Activated CD4-positive, alpha-beta memory T cell treated with anti-CD3 and anti-CD28 coated beads for 36 hours (primary cell): ENCODE results near the gene MRPS22. TPM values are rescaled to one million over a fixed set of nuclear protein-coding genes. Genes with fewer than 3 reads are reported as not detected.

Source experiments
- CTCF ChIA-PET: fragments of 350-600 bp; sonication (Branson Sonifier 250); formaldehyde crosslinking; loops from one replicate; lab custom pipeline; 2021; ENCODE audit warnings: antibody characterized with exemption, inconsistent platforms; lab: Charles Lee
- POLR2A ChIA-PET: fragments of 350-600 bp; sonication (Branson Sonifier 250); formaldehyde crosslinking; loops from one replicate; lab custom pipeline; 2021; ENCODE audit warnings: antibody characterized with exemption; lab: Charles Lee
- DNase-seq: peaks from one replicate; pipeline ENCODE4 v3.0.0-alpha.2; 2020
- H3K27ac Mint-ChIP-seq: one replicate; pipeline ENCODE4 v1.8.0; 2021; ENCODE audit warnings: mixed read lengths
- H3K27me3 Mint-ChIP-seq: one replicate; pipeline ENCODE4 v1.8.0; 2021; ENCODE audit warnings: mixed read lengths
- H3K36me3 Mint-ChIP-seq: one replicate; pipeline ENCODE4 v1.8.0; 2021; ENCODE audit warnings: mixed read lengths
- H3K4me1 Mint-ChIP-seq: one replicate; pipeline ENCODE4 v1.8.0; 2021; ENCODE audit warnings: low read depth, mixed read lengths
- H3K4me3 Mint-ChIP-seq: one replicate; pipeline ENCODE4 v1.8.0; 2021; ENCODE audit warnings: mild to moderate bottlenecking, mixed read lengths
- H3K9me3 Mint-ChIP-seq: one replicate; pipeline ENCODE4 v1.8.0; 2021; ENCODE audit warnings: mixed read lengths
- intact Hi-C: fragments of 100-400 bp; cut with micrococcal nuclease; formaldehyde crosslinking; loops from one replicate; pipeline ENCODE4 v1.15.1; 2023
- total RNA-seq, 2 experiments: library from RNA; stranded (reverse); gene quantifications; one replicate each; pipeline ENCODE4 v1.2.3, GENCODE V29; 2021

Gene MRPS22
- total RNA-seq, 2 experiments from 2014 or later = 49.9 to 50.2 TPM

GRCh38 chr3:139317215-139317614, 26.6 kb upstream of the MRPS22 start:
- ChIA-PET POLR2A (no interaction called here), CTCF (interaction anchor here (1.1 kb wide), 1 partner anchor 381 kb away, joined by 3 read pairs; no protein-coding TSS in a partner anchor)
- DNase-seq = no peak
- H3K4me3 Mint-ChIP-seq = no peak overlapping the region
- no peaks in the 10 kb centered on the region for H3K9me3 Mint-ChIP-seq
- intact Hi-C loops = no loop called here
- no peak overlapping the region for H3K27ac Mint-ChIP-seq
- no peaks in the 10 kb centered on the region for H3K36me3 Mint-ChIP-seq
- peaks cover 6% of the 10 kb centered on the region for H3K27me3 Mint-ChIP-seq
- H3K4me1 Mint-ChIP-seq = no peaks in the 10 kb centered on the region

GRCh38 chr3:139317660-139318430, 26.0 kb upstream of the MRPS22 start:
- intact Hi-C loops = no loop called here
- Mint-ChIP-seq H3K9me3 (no peaks in the 10 kb centered on the region), H3K36me3 (no peaks in the 10 kb centered on the region), H3K27me3 (peaks cover 6% of the 10 kb centered on the region), H3K4me1 (no peaks in the 10 kb centered on the region), H3K27ac (no peak overlapping the region), H3K4me3 (no peak overlapping the region)
- DNase-seq = no peak
- POLR2A ChIA-PET = no interaction called here
- CTCF ChIA-PET = interaction anchor here (0.9 to 1.6 kb wide), 4 partner anchors 11 to 382 kb away, joined by 3 to 4 read pairs (median 4); no protein-coding TSS in a partner anchor

GRCh38 chr3:139318431-139318816, 25.4 kb upstream of the MRPS22 start:
- Mint-ChIP-seq H3K4me3 (no peak overlapping the region), H3K27me3 (peaks cover 6% of the 10 kb centered on the region), H3K4me1 (no peaks in the 10 kb centered on the region), H3K27ac (no peak overlapping the region), H3K9me3 (no peaks in the 10 kb centered on the region), H3K36me3 (no peaks in the 10 kb centered on the region)
- DNase-seq = no peak
- ChIA-PET CTCF (interaction anchor here (0.9 to 1.6 kb wide), 4 partner anchors 11 to 382 kb away, joined by 3 to 4 read pairs (median 4); no protein-coding TSS in a partner anchor), POLR2A (no interaction called here)
- intact Hi-C loops = no loop called here

- Mint-ChIP-seq H3K27ac (no peak overlapping the region), H3K4me1 (no peaks in the 10 kb centered on the region), H3K36me3 (no peaks in the 10 kb centered on the region), H3K27me3 (peaks cover 6% of the 10 kb centered on the region), H3K4me3 (no peak overlapping the region), H3K9me3 (no peaks in the 10 kb centered on the region)
- ChIA-PET POLR2A (no interaction called here), CTCF (interaction anchor here (0.9 to 1.6 kb wide), 5 partner anchors 10 to 383 kb away, joined by 3 to 4 read pairs (median 4); no protein-coding TSS in a partner anchor)
- DNase-seq = no peak
- intact Hi-C loops = no loop called here
Observed at GRCh38 chr3:139318826-139319225, 25.0 kb upstream of the MRPS22 start.

GRCh38 chr3:139319428-139320402, 24.1 kb upstream of the MRPS22 start:
- no peaks in the 10 kb centered on the region for H3K4me1 Mint-ChIP-seq
- intact Hi-C loops = loop anchor here (10.0 kb wide), 1 partner anchor 725 kb away; the partner anchor contains the start of gene CEP70
- H3K27me3 Mint-ChIP-seq = peaks cover 4% of the 10 kb centered on the region
- POLR2A ChIA-PET = no interaction called here
- H3K36me3 Mint-ChIP-seq = no peaks in the 10 kb centered on the region
- no peak overlapping the region for H3K4me3 Mint-ChIP-seq
- no peaks in the 10 kb centered on the region for H3K9me3 Mint-ChIP-seq
- no peak overlapping the region for H3K27ac Mint-ChIP-seq
- peak; percentile 15 for DNase-seq
- CTCF ChIA-PET = interaction anchor here (1.3 to 1.6 kb wide), 4 partner anchors 9 to 384 kb away, joined by 4 read pairs; no protein-coding TSS in a partner anchor

GRCh38 chr3:139320551-139321309, 23.1 kb upstream of the MRPS22 start:
- ChIA-PET CTCF (interaction anchor here (1.4 kb wide), 1 partner anchor 8 kb away, joined by 4 read pairs; no protein-coding TSS in a partner anchor), POLR2A (no interaction called here)
- H3K4me1 Mint-ChIP-seq = no peaks in the 10 kb centered on the region
- DNase-seq = no peak
- H3K4me3 Mint-ChIP-seq = no peak overlapping the region
- H3K27me3 Mint-ChIP-seq = peaks cover under 1% of the 10 kb centered on the region
- H3K9me3 Mint-ChIP-seq = no peaks in the 10 kb centered on the region
- H3K36me3 Mint-ChIP-seq = no peaks in the 10 kb centered on the region
- H3K27ac Mint-ChIP-seq = no peak overlapping the region
- intact Hi-C loops = loop anchor here (10.0 kb wide), 1 partner anchor 726 kb away; the partner anchor contains the start of gene CEP70

- no peak for DNase-seq
- no peaks in the 10 kb centered on the region for H3K27me3 Mint-ChIP-seq
- H3K27ac Mint-ChIP-seq = no peak overlapping the region
- no peaks in the 10 kb centered on the region for H3K4me1 Mint-ChIP-seq
- no peaks in the 10 kb centered on the region for H3K9me3 Mint-ChIP-seq
- H3K4me3 Mint-ChIP-seq = no peak overlapping the region
- no peaks in the 10 kb centered on the region for H3K36me3 Mint-ChIP-seq
- CTCF ChIA-PET = interaction anchor here (1.1 kb wide), 1 partner anchor 210 kb away, joined by 4 read pairs; no protein-coding TSS in a partner anchor
- POLR2A ChIA-PET = no interaction called here
- intact Hi-C loops = loop anchor here (10.0 kb wide), 1 partner anchor 728 kb away; the partner anchor contains the start of gene CEP70
Observed at GRCh38 chr3:139322346-139322745, 21.5 kb upstream of the MRPS22 start.

GRCh38 chr3:139323146-139323545, 20.7 kb upstream of the MRPS22 start:
- intact Hi-C loops = loop anchor here (10.0 kb wide), 1 partner anchor 728 kb away; the partner anchor contains the start of gene CEP70
- Mint-ChIP-seq H3K27me3 (no peaks in the 10 kb centered on the region), H3K9me3 (no peaks in the 10 kb centered on the region), H3K4me1 (no peaks in the 10 kb centered on the region), H3K27ac (no peak overlapping the region), H3K36me3 (no peaks in the 10 kb centered on the region), H3K4me3 (no peak overlapping the region)
- POLR2A ChIA-PET = no interaction called here
- no peak for DNase-seq
- CTCF ChIA-PET = interaction anchor here (1.1 kb wide), 1 partner anchor 211 kb away, joined by 4 read pairs; no protein-coding TSS in a partner anchor

GRCh38 chr3:139324456-139324855, 19.4 kb upstream of the MRPS22 start:
- intact Hi-C loops = loop anchor here (10.0 kb wide), 1 partner anchor 730 kb away; the partner anchor contains the start of gene CEP70
- no peak overlapping the region for H3K4me3 Mint-ChIP-seq
- no peak overlapping the region for H3K27ac Mint-ChIP-seq
- H3K9me3 Mint-ChIP-seq = no peaks in the 10 kb centered on the region
- ChIA-PET CTCF (interaction anchor here (1.9 kb wide), 1 partner anchor 212 kb away, joined by 8 read pairs; no protein-coding TSS in a partner anchor), POLR2A (no interaction called here)
- no peaks in the 10 kb centered on the region for H3K36me3 Mint-ChIP-seq
- peaks cover 1% of the 10 kb centered on the region for H3K4me1 Mint-ChIP-seq
- DNase-seq = no peak
- peaks cover 1% of the 10 kb centered on the region for H3K27me3 Mint-ChIP-seq

GRCh38 chr3:139325551-139325950, 18.3 kb upstream of the MRPS22 start:
- Mint-ChIP-seq H3K36me3 (no peaks in the 10 kb centered on the region), H3K4me3 (no peak overlapping the region)
- CTCF ChIA-PET = interaction anchor here (1.1 to 1.9 kb wide), 2 partner anchors 214 to 389 kb away, joined by 3 to 8 read pairs; no protein-coding TSS in a partner anchor

GRCh38 chr3:139326131-139326530, 17.7 kb upstream of the MRPS22 start:
- Mint-ChIP-seq H3K36me3 (no peaks in the 10 kb centered on the region), H3K4me1 (peaks cover 3% of the 10 kb centered on the region), H3K9me3 (no peaks in the 10 kb centered on the region), H3K4me3 (no peak overlapping the region), H3K27me3 (peaks cover 10% of the 10 kb centered on the region), H3K27ac (no peak overlapping the region)
- ChIA-PET POLR2A (no interaction called here), CTCF (interaction anchor here (1.1 to 1.9 kb wide), 3 partner anchors 214 to 390 kb away, joined by 4 to 8 read pairs (median 5); no protein-coding TSS in a partner anchor)
- no peak for DNase-seq
- intact Hi-C loops = loop anchor here (10.0 kb wide), 1 partner anchor 731 kb away; the partner anchor contains the start of gene CEP70

More at GRCh38 chr3:139325551-139325950, 18.3 kb upstream of the MRPS22 start:
- Mint-ChIP-seq H3K27me3 (peaks cover 9% of the 10 kb centered on the region), H3K4me1 (peaks cover 3% of the 10 kb centered on the region), H3K9me3 (no peaks in the 10 kb centered on the region), H3K27ac (no peak overlapping the region)
- no peak for DNase-seq
- intact Hi-C loops = loop anchor here (10.0 kb wide), 1 partner anchor 731 kb away; the partner anchor contains the start of gene CEP70
- POLR2A ChIA-PET = no interaction called here
